Colonic mucosa (tissue), 4 donors: Measurements from ENCODE around the gene CLBA1. TPM values are rescaled to one million over a fixed set of nuclear protein-coding genes. Genes with fewer than 3 reads are reported as not detected.
"Not testable (repeated sequence)": the region's sequence is repeated elsewhere in the genome, so short reads cannot be mapped to it uniquely, and the experiment has no call there.

ENCODE experiments used
- DNase-seq: peaks from one replicate; pipeline ENCODE4 v3.0.0-alpha.2; 2020
- H3K27ac ChIP-seq: fragments of 200-600 bp; one replicate; pipeline ENCODE4 v1.8.0; 2021
- H3K27me3 ChIP-seq: fragments of 200-600 bp; one replicate; pipeline ENCODE4 v1.8.0; 2021
- H3K36me3 ChIP-seq: fragments of 200-600 bp; one replicate; pipeline ENCODE4 v1.8.0; 2021
- H3K4me1 ChIP-seq: fragments of 200-600 bp; one replicate; pipeline ENCODE4 v1.8.0; 2021; ENCODE audit warnings: mild to moderate bottlenecking
- H3K4me3 ChIP-seq: fragments of 200-600 bp; one replicate; pipeline ENCODE4 v1.8.0; 2021
- H3K9ac ChIP-seq, 2 donors: one replicate each; pipeline ENCODE4 v1.7.0; 2013; ENCODE audit warnings: control low read depth in 2 of 2, low read depth in 2 of 2, low read length in 2 of 2
- H3K9me3 ChIP-seq: fragments of 200-600 bp; one replicate; pipeline ENCODE4 v1.8.0; 2021
- intact Hi-C: fragments of 100-400 bp; cut with DNase I; formaldehyde crosslinking; loops from one replicate; pipeline ENCODE4 v1.14.1; 2022
- total RNA-seq, 2 donors: library from RNA; stranded (reverse); fragmentation: NEBNext Ultra II Directional in 1 of 2; extraction: Animal tissue kit (Norgen Biotek cat#: 25700) in 1 of 2; gene quantifications; one replicate each; pipeline ENCODE4 v1.2.1, GENCODE V29; 2021
- TF ChIP-seq, protein P1 (sequence below): fragments of 200-600 bp; IDR thresholded peaks from one replicate; pipeline ENCODE4 v1.8.0; 2022; ENCODE audit warnings: antibody characterized with exemption, mild to moderate bottlenecking
- donor health status: healthy.
- donor health status: DM: no; HTN: no; CAD: no.
- donor health status: DM: no; HTN: no; CAD: no.

CLBA1 gene
- total RNA-seq, 2 donors from 2014 or later = 3.8 TPM

DNA sequence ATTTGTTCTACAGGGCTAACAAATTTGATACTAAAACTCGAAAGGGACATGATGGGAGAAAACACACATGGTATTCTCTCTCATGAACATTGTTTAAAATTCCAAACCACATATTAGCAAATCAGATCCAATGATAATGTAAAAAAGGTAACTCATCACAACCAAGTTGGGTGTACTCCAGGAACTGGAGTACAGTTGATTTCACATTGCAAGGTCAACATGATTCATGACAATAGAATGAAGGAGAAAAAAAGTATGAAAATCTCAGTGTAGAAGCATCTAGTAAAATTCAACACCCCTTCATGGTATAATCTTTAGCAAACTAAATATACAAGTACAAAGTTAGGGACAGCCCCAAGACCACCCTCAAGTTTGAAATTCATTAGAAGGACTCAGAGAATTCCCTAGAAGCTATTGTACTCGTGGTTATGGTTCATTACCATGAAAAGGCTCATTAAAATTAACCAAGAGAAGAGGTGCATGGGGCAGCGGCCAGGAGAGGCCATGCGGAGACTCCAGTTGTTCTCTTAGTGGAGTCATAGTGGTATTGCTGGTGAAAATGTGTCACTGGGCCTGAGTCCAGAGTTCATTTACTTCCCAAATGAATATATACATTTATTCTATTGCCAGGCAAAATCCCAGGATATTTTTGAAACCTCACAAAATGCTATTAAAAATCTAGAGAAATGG lies 38.3 kb downstream of the CLBA1 start:
- no peaks in the 10 kb centered on the region for H3K27me3 ChIP-seq
- H3K27ac ChIP-seq = no peak overlapping the region
- H3K4me3 ChIP-seq = no peak overlapping the region
- peaks cover 12% of the 10 kb centered on the region for H3K4me1 ChIP-seq
- H3K36me3 ChIP-seq = no peaks in the 10 kb centered on the region
- no peaks in the 10 kb centered on the region for H3K9me3 ChIP-seq
- intact Hi-C loops = no loop called here
- no peak overlapping the region for H3K9ac ChIP-seq
- no peak for DNase-seq
- TF ChIP-seq, protein P1, sequence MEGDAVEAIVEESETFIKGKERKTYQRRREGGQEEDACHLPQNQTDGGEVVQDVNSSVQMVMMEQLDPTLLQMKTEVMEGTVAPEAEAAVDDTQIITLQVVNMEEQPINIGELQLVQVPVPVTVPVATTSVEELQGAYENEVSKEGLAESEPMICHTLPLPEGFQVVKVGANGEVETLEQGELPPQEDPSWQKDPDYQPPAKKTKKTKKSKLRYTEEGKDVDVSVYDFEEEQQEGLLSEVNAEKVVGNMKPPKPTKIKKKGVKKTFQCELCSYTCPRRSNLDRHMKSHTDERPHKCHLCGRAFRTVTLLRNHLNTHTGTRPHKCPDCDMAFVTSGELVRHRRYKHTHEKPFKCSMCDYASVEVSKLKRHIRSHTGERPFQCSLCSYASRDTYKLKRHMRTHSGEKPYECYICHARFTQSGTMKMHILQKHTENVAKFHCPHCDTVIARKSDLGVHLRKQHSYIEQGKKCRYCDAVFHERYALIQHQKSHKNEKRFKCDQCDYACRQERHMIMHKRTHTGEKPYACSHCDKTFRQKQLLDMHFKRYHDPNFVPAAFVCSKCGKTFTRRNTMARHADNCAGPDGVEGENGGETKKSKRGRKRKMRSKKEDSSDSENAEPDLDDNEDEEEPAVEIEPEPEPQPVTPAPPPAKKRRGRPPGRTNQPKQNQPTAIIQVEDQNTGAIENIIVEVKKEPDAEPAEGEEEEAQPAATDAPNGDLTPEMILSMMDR = no peak

DNA sequence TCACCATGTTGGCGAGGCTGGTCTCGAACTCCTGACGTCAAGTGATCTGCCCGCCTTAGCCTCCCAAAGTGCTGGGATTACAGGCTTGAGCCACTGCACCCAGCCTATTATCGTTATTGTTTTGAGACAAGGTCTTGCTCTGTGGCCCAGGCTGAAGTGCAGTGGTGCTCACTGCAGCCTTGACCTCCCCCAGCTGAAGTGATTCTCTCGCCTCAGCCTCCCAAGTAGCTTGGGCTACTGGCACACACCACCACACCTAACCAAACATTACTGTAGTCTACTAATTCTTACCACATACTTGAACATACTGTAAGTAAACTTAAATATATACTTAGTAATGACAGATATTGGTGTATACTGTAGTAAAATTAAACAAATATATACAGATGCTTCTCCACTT lies 39.8 kb downstream of the CLBA1 start:
- Histone ChIP-seq H3K9ac (no peak overlapping the region), H3K27ac (no peak overlapping the region), H3K4me3 (no peak overlapping the region), H3K4me1 (no peaks in the 10 kb centered on the region), H3K27me3 (no peaks in the 10 kb centered on the region), H3K36me3 (no peaks in the 10 kb centered on the region), H3K9me3 (no peaks in the 10 kb centered on the region)
- TF ChIP-seq, protein P1 = no peak
- no peak for DNase-seq
- intact Hi-C loops = no loop called here

DNA sequence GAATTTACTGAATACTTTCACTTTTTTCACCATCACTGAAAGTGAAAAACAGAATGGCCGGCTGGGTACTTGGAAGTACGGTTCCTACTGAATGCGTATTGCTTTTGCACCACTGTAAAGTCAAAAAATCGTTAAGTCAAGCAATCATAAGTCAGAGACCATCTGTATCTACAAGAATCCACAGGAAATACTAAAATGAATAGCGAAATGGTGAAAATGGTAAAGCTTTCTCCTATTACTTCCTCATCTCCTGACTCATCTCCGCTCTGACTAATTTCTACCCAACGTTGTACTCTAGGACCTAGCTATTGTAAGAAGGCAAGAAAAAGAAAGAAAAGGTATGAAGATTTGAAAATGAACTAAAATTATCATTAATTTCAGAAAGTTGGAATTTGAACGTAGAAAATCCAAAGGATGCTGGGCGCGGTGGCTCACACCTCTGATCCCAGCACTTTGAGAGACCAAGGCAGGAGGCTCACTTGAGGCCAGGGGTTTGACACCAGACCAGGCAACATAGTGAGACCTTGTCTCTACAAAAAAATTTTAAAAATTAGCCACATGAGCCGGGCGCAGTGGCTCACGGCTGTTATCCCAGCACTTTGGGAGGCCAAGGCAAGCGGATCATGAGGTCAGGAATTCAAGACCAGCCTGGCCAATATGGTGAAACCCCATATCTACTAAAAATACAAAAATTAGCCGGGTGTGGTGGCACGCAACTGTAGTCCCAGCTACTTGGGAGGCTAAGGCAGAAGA lies 40.6 kb downstream of the CLBA1 start:
- no peak for DNase-seq
- intact Hi-C loops = no loop called here
- no peak overlapping the region for H3K9ac ChIP-seq
- H3K27ac ChIP-seq = no peak overlapping the region
- H3K36me3 ChIP-seq = no peaks in the 10 kb centered on the region
- H3K4me1 ChIP-seq = no peaks in the 10 kb centered on the region
- no peaks in the 10 kb centered on the region for H3K27me3 ChIP-seq
- H3K4me3 ChIP-seq = no peak overlapping the region
- H3K9me3 ChIP-seq = no peaks in the 10 kb centered on the region
- TF ChIP-seq, protein P1 = no peak

DNA sequence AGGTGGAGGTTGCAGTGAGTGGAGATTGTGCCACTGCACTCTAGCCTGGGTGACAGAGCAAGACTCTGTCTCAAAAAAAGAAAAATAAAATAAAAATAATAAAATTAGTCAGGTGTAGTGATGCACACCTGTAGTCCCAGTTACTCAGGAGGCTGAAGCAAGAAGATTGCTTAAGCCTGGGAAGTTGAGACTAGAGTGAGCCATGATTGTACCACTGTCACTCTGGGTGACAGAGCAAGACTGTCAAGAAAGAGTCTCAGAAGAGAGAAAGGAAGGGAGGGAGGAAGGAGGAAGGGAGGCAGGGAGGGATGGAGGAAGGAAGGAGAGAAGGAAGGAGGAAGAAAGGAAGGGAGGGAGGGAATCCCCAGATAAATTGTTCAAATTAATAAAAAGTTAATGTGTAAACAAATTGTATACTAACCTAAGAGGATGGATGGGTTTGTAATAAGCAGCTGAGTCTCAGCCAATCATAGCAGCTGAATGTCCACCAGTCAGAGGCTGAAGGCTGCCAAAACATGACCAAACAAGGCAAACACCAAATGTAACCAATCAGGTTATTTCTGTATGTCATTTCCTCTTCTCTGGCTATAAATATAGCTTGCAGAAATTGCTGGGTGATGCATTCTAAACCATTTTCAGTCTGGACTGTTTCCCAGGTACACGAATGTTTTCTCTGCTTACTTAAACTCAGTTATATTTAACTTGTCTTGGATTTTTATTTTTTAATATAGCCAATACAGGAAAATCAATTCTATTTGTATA lies 41.4 kb downstream of the CLBA1 start:
- H3K4me3 ChIP-seq = no peak overlapping the region
- no peaks in the 10 kb centered on the region for H3K9me3 ChIP-seq
- TF ChIP-seq, protein P1 = no peak
- no peak overlapping the region for H3K9ac ChIP-seq
- DNase-seq = no peak
- no peaks in the 10 kb centered on the region for H3K4me1 ChIP-seq
- H3K36me3 ChIP-seq = no peaks in the 10 kb centered on the region
- intact Hi-C loops = no loop called here
- H3K27ac ChIP-seq = no peak overlapping the region
- H3K27me3 ChIP-seq = no peaks in the 10 kb centered on the region

DNA sequence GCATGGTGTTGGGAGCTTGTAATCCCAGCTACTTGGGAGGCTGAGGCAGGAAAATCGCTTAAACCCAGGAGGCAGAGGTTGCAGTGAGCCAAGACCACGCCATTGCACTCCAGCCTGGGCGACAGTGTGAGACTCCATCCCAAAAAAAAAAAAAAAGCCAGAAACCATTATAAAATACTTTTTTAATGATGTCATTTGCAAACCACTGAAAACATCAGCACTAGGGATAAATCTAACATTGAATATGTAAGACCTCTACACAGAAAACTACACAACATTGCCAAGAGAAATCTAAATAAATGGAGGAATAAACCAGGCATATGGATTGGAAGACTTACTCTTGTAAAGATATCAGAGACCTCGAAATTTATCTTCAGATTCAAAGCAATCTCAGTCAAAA lies 42.1 kb downstream of the CLBA1 start:
- H3K27me3 ChIP-seq, H3K36me3 ChIP-seq, H3K9me3 ChIP-seq, H3K27ac ChIP-seq, H3K9ac ChIP-seq, intact Hi-C loops, DNase-seq, H3K4me1 ChIP-seq, H3K4me3 ChIP-seq: not testable (repeated sequence)
